HG02763 (cell line): ENCODE measurements around the gene VCP.

Experiments
- ATAC-seq: cut with Tn5 transposase; IDR thresholded peaks from one replicate; pipeline ENCODE4 v1.9.1; 2021; ENCODE audit warnings: mild to moderate bottlenecking, moderate library complexity; ENCODE audit not compliant: unreplicated experiment

VCP gene

DNA sequence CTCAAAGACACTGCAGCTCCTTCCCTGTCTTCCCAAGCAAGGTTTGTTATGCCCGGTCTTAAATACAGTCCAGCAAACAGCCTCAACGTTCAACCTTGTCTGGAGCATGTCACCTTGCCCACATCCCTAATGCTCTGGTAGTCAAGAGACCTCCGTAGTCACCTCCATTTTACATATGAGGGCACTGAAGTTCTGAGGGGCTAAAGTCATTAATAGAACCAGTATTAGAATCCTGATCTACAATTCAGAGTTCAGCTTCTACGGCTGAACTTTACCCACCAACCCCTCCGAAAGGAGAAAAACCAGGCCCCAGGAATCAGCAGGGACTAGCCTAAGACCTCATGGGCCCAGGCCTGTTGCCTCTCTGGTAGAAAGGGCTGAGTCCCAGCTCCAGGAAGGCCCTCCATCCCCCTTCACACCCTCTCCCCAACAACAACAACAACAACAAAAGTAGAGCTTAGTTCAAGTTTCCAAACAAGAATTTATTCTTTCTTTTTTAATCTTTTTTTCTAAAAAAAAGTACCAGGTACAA lies 31.3 kb upstream of the VCP start:
- ATAC-seq, result no peak

GRCh38 chr9:35102769-35103659 lies 30.6 kb upstream of the VCP start, which contains the start of gene STOML2:
STOML2 (minus strand) TSS chr9:35103131; CDS start chr9:35103094, 37 bp downstream.
- ATAC-seq, result peak; percentile 90

DNA sequence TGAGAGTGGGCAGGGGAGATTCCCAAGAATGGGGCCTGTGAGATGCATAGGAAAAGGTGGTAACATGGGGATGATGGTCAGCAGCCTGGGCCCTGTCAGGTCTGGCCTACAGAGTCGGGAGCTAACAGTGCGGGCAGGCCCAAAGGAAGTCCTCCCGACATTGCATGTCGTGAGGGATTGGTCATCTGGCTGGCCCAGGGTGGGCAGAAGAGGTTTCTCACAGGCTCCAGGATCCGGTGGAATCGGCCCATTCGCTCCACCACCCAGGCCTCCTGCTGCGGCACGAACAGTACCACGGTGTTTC lies 30.0 kb upstream of the VCP start:
- ATAC-seq, result no peak

DNA sequence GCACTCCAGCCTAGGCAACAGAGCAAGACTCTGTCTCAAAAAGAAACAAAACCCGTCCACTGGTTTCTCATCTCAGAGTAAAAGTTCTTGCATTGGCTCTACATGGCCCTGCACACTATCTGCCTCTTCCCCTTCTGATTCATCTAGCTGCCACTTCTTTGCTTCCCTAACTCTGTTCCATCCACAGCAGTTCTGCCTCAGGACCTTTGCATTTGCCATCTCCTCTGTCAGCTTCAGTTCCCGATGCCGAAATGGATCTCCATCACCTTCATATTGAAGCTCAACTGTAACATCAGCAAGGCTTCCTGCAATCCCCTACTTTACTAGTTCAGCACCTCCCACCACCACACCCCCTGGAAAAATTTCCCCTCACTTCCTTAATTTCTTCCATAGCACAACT lies 25.1 kb upstream of the VCP start:
- ATAC-seq, result no peak

DNA sequence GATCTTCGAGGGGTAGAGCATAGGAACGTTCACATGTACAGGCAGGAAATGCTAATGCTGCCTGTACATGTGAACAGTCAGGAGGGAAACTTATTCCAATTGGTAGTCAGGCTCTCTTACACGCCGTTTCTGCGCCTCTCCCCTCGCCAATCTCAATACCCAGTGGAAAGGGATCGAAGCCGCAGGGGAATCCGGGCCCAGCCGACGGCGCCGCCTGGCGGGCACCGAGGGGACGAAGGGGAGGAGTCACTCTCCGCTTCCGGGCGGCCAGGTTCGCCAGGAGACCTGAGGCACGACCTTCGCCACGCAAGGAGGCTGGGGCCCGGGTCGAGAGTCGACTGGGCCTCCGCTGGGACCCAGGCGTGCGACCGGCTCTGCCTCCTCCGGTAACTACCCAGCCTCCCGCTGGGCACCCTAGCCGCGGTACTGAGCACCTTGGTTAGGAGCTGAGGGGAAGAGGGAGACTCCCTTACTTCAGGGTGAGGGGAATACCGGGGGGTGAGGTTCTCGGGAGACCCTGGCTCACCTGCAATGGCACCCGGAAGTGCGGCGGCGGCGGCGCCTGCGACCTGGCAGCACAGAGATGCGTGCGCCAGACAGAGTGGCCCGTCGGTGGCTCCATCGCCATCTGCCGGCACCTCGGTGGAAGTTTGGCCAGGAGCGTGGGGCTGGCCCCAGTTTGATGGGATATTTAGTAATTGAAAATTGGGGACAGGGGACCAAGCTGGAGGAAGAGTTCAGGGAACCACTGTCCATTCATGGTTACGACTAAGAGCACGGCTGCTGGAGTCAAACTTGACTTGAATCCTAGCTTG lies 23.8 kb upstream of the VCP start, which contains the start of gene PIGO:
TSS of gene PIGO (minus strand) at position 557 of the 815 bp plus-strand sequence. CDS start 1,026 bp downstream, outside the sequence.
- ATAC-seq, result peak; percentile 83

DNA sequence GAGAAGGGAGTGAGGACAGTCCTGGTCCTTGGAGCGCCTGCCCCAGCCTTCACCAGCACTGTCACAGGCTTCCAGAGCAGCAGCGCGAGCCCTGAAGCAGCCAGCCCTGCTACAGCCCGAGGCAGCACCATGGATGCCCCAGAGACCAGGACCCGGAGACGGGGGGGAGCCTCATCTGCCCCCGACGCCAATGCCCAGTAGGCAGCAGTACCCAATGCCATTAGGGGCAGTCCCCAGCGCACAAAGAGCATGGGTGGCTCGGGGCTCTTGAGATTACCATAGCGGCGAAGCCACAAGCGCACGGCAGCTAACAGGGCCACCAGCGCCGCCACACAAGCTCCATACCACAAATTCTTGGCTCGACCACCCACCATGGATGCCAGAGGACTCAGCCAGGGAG lies 19.1 kb upstream of the VCP start:
- no peak for ATAC-seq

DNA sequence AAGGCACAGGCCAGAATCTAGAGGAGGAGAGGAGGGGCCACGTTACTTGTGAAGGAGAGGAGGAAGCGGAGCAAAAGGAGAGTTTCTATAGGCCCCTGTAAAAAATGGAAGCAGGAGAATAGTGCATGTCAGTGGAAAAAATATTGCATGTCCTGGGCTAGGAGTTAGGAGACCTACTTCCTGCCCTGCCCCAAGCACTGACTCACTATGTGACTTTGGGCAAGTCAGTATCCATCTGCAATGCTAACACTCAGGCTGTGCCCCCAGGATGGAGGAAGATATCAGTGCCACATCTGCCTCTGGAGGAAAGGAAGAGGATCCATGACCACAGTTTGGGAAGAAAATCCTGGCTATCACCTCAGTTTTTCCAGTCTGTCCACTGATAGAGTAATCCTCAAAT lies 17.0 kb upstream of the VCP start:
- no peak for ATAC-seq

GRCh38 chr9:35085078-35085477 lies 12.7 kb upstream of the VCP start:
- ATAC-seq, result no peak

DNA sequence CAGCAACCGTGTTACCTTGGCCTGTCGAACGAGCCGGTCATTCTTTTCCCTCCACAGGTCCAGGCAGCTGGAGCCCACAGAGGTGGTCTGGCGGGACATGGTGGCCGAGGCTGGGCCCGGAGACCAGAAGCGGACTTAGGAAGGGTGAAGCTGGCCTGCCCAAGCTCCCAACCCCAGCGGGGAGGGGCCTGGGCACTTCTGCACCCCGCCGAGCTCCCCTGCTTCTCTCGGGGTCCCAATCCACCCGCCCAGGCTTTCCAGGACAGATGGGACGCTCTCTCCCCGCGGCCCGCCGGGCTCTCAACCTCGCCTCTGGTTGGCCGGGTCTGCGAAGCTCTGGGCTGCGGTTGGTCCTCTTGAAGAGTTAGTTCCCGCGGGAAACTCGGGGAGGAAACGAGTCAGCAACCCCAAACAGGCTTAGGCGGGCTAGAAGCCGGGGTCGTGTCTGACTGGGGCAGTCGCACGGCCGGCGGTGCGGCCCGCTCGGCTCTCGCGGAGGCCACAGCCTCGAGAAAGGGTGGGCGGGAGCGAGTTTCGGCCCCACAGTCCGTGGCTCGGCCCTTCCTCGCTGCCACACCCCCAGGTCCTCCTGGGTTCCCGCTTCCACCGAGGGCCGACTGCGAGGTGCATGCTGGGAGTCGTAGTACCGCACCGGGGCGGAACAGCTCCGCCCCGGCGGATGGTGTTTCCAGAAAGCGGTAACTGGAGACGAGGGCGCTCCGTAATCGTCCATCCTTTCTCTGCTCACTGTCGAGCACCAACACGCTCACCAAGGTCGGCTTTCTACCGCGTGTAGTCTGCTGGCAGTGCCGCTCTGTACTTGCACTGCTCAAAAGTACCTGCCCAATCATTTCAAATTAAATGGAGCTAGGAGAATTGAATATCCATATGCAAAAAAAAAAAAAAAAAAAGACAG lies 7.3 kb upstream of the VCP start, which contains the start of gene FANCG:
TSS of gene FANCG (minus strand) at position 517 of the 916 bp plus-strand sequence. CDS start at position 99, 418 bp downstream.
- ATAC-seq, result peak; percentile 85

DNA sequence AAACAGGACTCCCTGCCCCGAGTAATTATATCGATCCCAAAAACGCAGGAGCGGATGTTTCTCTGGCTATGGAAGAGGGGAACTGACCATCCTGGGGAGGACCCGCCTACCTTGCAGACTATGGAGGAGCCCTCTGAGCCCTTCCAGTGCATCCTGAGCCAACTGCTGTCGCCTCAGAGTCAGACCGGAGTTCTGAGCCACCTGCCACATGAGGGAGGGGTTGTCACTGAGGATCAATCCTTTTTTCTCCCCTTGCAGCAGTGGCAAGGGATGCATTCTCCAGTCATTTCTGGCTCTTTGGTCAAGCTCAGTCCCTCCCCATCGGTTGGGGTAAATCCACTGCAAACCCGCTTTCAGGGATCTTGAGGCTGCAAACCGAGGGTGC lies 6.6 kb upstream of the VCP start:
- no peak for ATAC-seq

DNA sequence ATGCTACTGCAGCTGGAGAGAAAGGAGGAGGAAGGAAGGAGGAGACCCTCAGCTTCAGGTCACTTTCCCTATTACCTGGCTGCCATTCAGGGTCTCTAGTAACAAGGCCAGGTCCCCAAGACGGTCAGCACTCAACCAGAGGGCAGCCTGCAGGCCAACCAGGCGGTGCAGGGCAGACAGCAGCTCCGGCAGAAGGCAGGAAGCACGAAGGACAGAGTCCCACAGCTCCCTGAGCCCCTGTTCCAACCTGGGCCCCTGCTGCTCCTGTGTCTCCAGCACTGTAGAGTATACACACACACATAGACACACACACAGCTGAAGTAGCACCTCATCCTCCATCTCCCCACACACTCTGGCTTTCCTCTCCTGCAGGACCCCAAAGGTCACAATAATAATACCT lies 5.6 kb upstream of the VCP start:
- no peak for ATAC-seq

GRCh38 chr9:35076848-35077247 lies 4.4 kb upstream of the VCP start:
- ATAC-seq, result no peak

DNA sequence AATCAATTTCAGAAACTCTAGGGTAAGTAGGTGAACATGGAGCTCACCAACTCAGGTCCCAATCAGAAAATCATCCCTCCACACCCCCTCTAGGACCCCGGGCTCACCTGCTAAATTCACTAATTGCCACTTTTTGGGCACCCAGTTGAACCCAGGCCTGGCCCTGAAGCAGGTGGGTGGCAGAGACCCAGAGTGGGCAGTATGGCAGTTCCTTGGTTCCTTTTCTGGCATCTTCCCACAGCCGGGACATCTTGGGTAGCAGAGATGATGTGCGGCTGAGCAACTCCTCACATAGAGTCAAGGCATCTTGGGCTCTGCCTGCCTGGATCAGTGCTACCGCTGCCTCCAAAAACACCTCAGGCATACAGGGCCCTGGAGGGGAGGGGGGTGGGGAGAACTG lies 2.9 kb upstream of the VCP start:
- ATAC-seq, result no peak

DNA sequence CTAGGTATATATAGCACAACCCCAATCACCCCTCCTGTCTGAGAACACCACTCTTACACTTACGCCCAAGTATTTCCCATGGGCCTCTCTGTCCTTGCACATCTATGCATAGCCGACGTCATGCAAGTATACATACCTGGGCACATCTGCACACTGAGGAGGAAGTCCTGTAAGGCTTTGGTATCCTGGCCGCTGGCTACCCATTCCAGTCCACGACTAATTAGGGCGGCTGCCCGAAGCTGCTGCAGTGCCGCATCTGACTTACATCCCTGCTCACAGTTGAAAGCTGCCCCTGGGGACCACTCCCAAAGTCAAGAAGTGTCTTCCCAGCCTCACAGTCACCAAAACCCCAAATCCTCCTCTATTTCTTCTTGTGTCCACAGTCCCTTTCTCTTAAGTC lies 2.4 kb upstream of the VCP start:
- ATAC-seq, result no peak

GRCh38 chr9:35074141-35074540 lies 1.7 kb upstream of the VCP start:
- no peak for ATAC-seq

DNA sequence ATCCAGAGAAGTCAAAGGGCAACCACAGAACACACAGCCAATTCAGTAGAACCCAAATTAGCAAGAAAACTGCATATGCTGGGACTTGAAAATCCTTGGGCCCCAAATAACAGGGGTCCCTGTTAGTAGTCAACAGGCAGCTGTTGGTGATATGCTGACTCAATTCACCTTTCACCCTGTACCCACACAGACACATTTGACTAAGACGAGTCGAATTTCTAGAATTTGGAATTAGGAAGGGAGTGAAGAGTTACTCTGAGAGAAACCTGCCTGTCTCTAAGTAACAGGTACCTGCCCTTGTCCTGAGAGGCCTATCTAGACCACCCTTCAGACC lies 821 bp upstream of the VCP start:
- ATAC-seq, result no peak

DNA sequence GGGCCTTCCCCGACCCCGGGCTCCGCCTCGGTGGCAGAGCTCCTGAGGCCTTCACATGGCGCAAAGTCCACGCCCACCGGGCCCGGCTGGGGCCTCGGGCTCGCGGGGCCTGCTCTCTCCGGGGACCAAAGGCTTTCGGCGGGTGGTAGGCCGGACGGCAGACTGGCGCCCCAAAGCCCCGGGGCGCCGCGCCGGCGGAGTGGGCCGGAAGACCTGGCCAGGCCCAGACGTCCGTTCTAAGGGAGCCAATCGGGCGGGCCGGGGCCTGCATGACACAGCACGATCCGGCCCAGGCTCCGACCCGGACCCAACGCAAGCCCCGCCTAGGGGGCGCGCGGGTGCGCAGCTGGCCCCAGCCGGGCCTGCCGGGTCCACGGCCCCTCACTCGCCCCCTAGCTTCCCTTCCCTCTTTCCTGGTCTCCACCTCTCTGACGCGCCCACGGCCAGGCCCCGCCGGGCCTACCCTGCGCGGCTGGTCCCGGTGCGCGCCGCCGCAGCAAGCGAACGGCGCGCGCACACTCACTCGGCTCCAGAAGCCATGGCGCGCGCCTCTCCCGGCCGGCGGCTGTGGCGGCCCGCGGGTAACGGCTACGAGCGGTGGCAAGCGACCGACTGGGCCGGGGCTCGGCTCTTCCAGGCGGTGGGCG lies 488 bp downstream of the VCP start:
- ATAC-seq, result peak; percentile 44

- ATAC-seq, result no peak
Measured at GRCh38 chr9:35070823-35071813, 1.3 kb downstream of the VCP start.

- no peak for ATAC-seq
Measured at GRCh38 chr9:35069020-35069419, 3.4 kb downstream of the VCP start.
